ENCODE data around the gene ISCA1. TPM values are rescaled to one million over a fixed set of nuclear protein-coding genes. Genes with fewer than 3 reads are reported as not detected.
"Not testable (repeated sequence)": the region's sequence is repeated elsewhere in the genome, so short reads cannot be mapped to it uniquely, and the experiment has no call there.

The ISCA1 gene
- total and polyA plus RNA-seq, 3 donors from 2014 or later = 40.9 to 66.2 (median 48.3) TPM

- WGBS, 2 donors = 71 to 73% methylated on average over 4 of the region's 4 CpGs
- H3K4me1 ChIP-seq = no peaks in the 10 kb centered on the region
- no peaks in the 10 kb centered on the region for H3K36me3 ChIP-seq (ENCODE audit: low read depth, missing control alignments)
- no peak for TF ChIP-seq CTCF (IDR thresholded peaks at IDR 0.05)
- no peaks in the 10 kb centered on the region for H3K27me3 ChIP-seq
- no peak overlapping the region for H3K27ac ChIP-seq
- intact Hi-C loops (cut with DNase I; ENCODE audit: low total_unique reads) = no loop called here
- no peak for DNase-seq
- no peaks in the 10 kb centered on the region for H3K9me3 ChIP-seq
- no peak overlapping the region for H3K4me3 ChIP-seq
These were observed 21.1 kb upstream of the ISCA1 start for GRCh38 chr9:86303316-86303975.

DNA sequence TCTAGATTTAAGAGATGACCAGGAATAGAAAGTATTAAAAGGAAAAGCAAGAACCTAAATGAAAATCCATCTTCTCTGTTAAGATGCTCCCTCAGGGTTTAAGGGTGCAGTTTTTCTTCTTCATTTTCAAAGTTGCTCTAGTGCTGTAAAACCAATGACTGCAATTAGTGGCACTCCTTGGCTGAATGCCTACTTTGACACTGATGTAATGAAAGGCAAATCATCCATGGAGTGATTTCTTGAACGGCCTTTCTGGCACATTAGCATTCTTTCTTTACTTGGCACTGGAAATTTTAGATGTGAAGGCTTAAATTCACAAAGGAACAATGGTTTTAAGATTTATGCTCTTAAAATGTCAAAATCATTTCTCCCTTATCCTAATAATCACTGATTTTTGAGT is 19.3 kb upstream of the ISCA1 start:
- WGBS, 2 donors = 72 to 83% methylated on average over 1 of the region's 1 CpG
- TF ChIP-seq CTCF (IDR thresholded peaks at IDR 0.05) (no peak), POLR2A (IDR thresholded peaks at IDR 0.05) (no peak)
- no peak overlapping the region for H3K4me3 ChIP-seq

DNA sequence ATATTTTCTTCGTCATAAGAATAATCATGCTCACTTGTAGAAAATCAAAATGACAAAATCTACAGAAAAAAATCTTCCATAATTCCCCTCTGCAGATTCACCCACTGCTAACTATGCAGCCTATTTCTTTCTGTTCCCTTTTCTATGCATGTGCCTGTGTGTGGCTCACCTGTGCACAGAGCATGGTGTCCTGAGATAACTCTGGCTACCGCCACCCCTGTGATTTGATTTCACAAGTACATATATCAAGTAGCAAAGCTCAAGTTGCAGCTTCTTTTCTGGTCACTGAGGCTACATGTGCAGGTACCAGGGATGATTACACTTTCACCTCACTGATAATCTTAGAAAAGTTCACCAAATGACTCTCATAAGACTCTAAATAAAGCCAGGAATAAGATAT is 18.4 kb upstream of the ISCA1 start:
- H3K36me3 ChIP-seq (ENCODE audit: low read depth, missing control alignments) = no peaks in the 10 kb centered on the region
- no peaks in the 10 kb centered on the region for H3K4me1 ChIP-seq
- no peak overlapping the region for H3K4me3 ChIP-seq
- no peaks in the 10 kb centered on the region for H3K27me3 ChIP-seq
- no peak for DNase-seq
- H3K27ac ChIP-seq = no peak overlapping the region
- intact Hi-C loops (cut with DNase I; ENCODE audit: low total_unique reads) = no loop called here
- 89 to 98% methylated on average over 2 of the region's 2 CpGs for WGBS, 2 donors
- no peaks in the 10 kb centered on the region for H3K9me3 ChIP-seq
- no peak for TF ChIP-seq POLR2A (IDR thresholded peaks at IDR 0.05)
- no peak for TF ChIP-seq CTCF (IDR thresholded peaks at IDR 0.05)

More for the DNA sequence above, 19.3 kb upstream of the ISCA1 start:
- H3K9me3 ChIP-seq = no peaks in the 10 kb centered on the region
- H3K36me3 ChIP-seq (ENCODE audit: low read depth, missing control alignments) = no peaks in the 10 kb centered on the region
- H3K4me1 ChIP-seq = no peaks in the 10 kb centered on the region
- H3K27ac ChIP-seq = no peak overlapping the region
- intact Hi-C loops (cut with DNase I; ENCODE audit: low total_unique reads) = no loop called here
- H3K27me3 ChIP-seq = no peaks in the 10 kb centered on the region
- no peak for DNase-seq

DNA sequence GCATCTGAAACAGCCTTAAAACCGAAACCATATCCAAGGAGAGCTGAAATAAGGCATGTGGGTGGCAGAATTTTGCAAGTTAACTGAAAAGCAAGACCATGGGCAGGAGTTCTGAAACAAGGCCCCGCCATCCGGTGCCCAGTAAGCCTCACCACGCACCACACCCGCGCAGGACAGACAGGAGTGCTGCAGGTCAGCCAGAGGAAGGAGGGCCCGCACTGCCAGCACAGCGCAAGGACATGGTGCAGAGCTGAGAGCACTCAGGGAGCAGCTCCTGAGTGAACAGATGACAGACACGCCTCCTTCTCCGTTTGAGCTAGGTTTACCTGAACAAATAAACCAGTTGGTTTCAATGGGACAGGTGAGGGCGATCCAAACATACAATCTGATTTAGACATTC is 16.5 kb upstream of the ISCA1 start:
- no peak for DNase-seq
- no peaks in the 10 kb centered on the region for H3K4me1 ChIP-seq
- H3K27me3 ChIP-seq = no peaks in the 10 kb centered on the region
- intact Hi-C loops (cut with DNase I; ENCODE audit: low total_unique reads) = no loop called here
- no peak overlapping the region for H3K4me3 ChIP-seq
- H3K36me3 ChIP-seq (ENCODE audit: low read depth, missing control alignments) = no peaks in the 10 kb centered on the region
- no peaks in the 10 kb centered on the region for H3K9me3 ChIP-seq
- 84 to 92% methylated on average over 9 to 11 of the region's 11 CpGs for WGBS, 2 donors
- TF ChIP-seq POLR2A (IDR thresholded peaks at IDR 0.05) (no peak), CTCF (IDR thresholded peaks at IDR 0.05) (no peak)
- no peak overlapping the region for H3K27ac ChIP-seq

DNA sequence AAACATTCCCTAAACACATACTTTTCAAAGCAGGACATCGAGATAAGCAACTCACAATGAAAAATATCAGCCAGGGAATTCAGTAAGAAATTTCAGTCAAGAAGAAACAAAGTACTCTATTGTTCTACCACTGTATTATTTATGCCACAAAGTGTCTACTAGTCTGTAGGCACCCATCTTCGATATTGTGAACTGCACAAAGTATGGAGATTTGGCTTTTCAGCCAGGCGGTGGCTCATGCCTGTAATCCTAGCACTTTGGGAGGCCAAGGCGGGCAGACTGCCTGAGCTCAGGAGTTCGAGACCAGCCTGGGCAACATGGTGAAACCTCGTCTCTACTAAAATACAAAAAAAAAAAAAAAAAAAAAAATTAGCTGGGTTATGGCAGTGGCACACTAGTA is 8.0 kb upstream of the ISCA1 start:
- H3K27me3 ChIP-seq; H3K4me3 ChIP-seq; H3K9me3 ChIP-seq; intact Hi-C loops (cut with DNase I; ENCODE audit: low total_unique reads); H3K36me3 ChIP-seq (ENCODE audit: low read depth, missing control alignments); H3K27ac ChIP-seq; H3K4me1 ChIP-seq: not testable (repeated sequence)
- 64 to 74% methylated on average over 6 of the region's 6 CpGs for WGBS, 2 donors
- DNase-seq = peak; percentile 69
